CD1c-positive myeloid dendritic cell (primary cell): ENCODE measurements around the gene LRIT2.
A peak's percentile ranks its signal among the peaks of the same experiment; 100 is the strongest.

Source experiments
- DNase-seq: peaks from one replicate; pipeline ENCODE4 v3.0.0-alpha.2; 2016; ENCODE audit errors: extremely low spot score

Gene LRIT2

GRCh38 chr10:84241185-84241790, 15.9 kb upstream of the LRIT2 start, which contains the start of gene LRIT1:
LRIT1 (minus strand) TSS chr10:84241546; CDS start chr10:84241439, 107 bp downstream.
- DNase-seq = no peak

- no peak for DNase-seq
Observed at GRCh38 chr10:84238909-84239308, 13.6 kb upstream of the LRIT2 start.

GRCh38 chr10:84237199-84238051, 12.1 kb upstream of the LRIT2 start:
- no peak for DNase-seq

- DNase-seq = no peak
Observed at GRCh38 chr10:84236807-84237198, 11.5 kb upstream of the LRIT2 start.

GRCh38 chr10:84235096-84235495, 9.8 kb upstream of the LRIT2 start:
- no peak for DNase-seq

GRCh38 chr10:84234479-84234878, 9.1 kb upstream of the LRIT2 start:
- no peak for DNase-seq

GRCh38 chr10:84233940-84234339, 8.6 kb upstream of the LRIT2 start:
- DNase-seq = no peak

GRCh38 chr10:84232376-84232775, 7.0 kb upstream of the LRIT2 start:
- DNase-seq = no peak

GRCh38 chr10:84230359-84230758, 5.0 kb upstream of the LRIT2 start:
- DNase-seq = no peak

- no peak for DNase-seq
Observed at GRCh38 chr10:84227810-84228209, 2.5 kb upstream of the LRIT2 start.

- no peak for DNase-seq
Observed at GRCh38 chr10:84226616-84227015, 1.3 kb upstream of the LRIT2 start.

- no peak for DNase-seq
Observed at GRCh38 chr10:84224411-84225028, 824 bp downstream of the LRIT2 start.

GRCh38 chr10:84221916-84222315, 3.4 kb downstream of the LRIT2 start:
- DNase-seq = no peak

- DNase-seq = no peak
Observed at GRCh38 chr10:84217746-84218145, 7.6 kb downstream of the LRIT2 start.

- DNase-seq = no peak
Observed at GRCh38 chr10:84216834-84217233, 8.5 kb downstream of the LRIT2 start.

- DNase-seq = peak; percentile 20
Observed at GRCh38 chr10:84214612-84215235, 10.6 kb downstream of the LRIT2 start.

GRCh38 chr10:84214046-84214572, 11.2 kb downstream of the LRIT2 start:
- no peak for DNase-seq

- no peak for DNase-seq
Observed at GRCh38 chr10:84213076-84213475, 12.3 kb downstream of the LRIT2 start.

- no peak for DNase-seq
Observed at GRCh38 chr10:84212014-84212413, 13.3 kb downstream of the LRIT2 start.

- DNase-seq = no peak
Observed at GRCh38 chr10:84211566-84211965, 13.8 kb downstream of the LRIT2 start.

- DNase-seq = no peak
Observed at GRCh38 chr10:84208023-84208422, 17.3 kb downstream of the LRIT2 start.

GRCh38 chr10:84205853-84206525, 19.4 kb downstream of the LRIT2 start:
- no peak for DNase-seq
